Hematopoietic multipotent progenitor cell (in vitro differentiated cells): ENCODE measurements around the gene NFIC. TPM values are rescaled to one million over a fixed set of nuclear protein-coding genes. Genes with fewer than 3 reads are reported as not detected.
"Not testable (repeated sequence)": the region's sequence is repeated elsewhere in the genome, so short reads cannot be mapped to it uniquely, and the experiment has no call there.

ENCODE experiments used
- DNase-seq, 3 donors: peaks; one replicate each; pipeline ENCODE4 v3.0.0-alpha.2; 2011 to 2015; ENCODE audit warnings: low read depth in 2 of 3, low spot score in 2 of 3
- total RNA-seq: library from RNA; depleted of rRNA; stranded (reverse); fragments of >200 nt; gene quantifications from one replicate; pipeline ENCODE4 v1.2.3, GENCODE V29; 2012

Gene NFIC
- 36.1 TPM for total RNA-seq

GRCh38 chr19:3365836-3366752 is at the start of gene NFIC:
TSS of gene NFIC (plus strand) at chr19:3366583. CDS start at chr19:3366637, 54 bp downstream.
- DNase-seq: peak in 2 of 3 donors; percentile 51 to 60

GRCh38 chr19:3316659-3317207 is 49.6 kb upstream of the NFIC start:
- no peak for DNase-seq

- no peak for DNase-seq
These were observed 46.6 kb upstream of the NFIC start for GRCh38 chr19:3319643-3320353.

- DNase-seq: no peak
These were observed 46.1 kb upstream of the NFIC start for GRCh38 chr19:3320354-3320670.

- DNase-seq: no peak
These were observed 45.5 kb upstream of the NFIC start for GRCh38 chr19:3320853-3321252.

- DNase-seq: no peak
These were observed 44.7 kb upstream of the NFIC start for GRCh38 chr19:3321696-3322095.

GRCh38 chr19:3322199-3322978 is 44.0 kb upstream of the NFIC start:
- DNase-seq: no peak

GRCh38 chr19:3323026-3323425 is 43.4 kb upstream of the NFIC start:
- no peak for DNase-seq

GRCh38 chr19:3323658-3324057 is 42.7 kb upstream of the NFIC start:
- DNase-seq: no peak

GRCh38 chr19:3324405-3324856 is 42.0 kb upstream of the NFIC start:
- peak; percentile 32 to 65 (median 48) for DNase-seq

GRCh38 chr19:3325451-3325850 is 40.9 kb upstream of the NFIC start:
- DNase-seq: no peak

GRCh38 chr19:3328743-3329142 is 37.6 kb upstream of the NFIC start:
- no peak for DNase-seq

GRCh38 chr19:3330047-3330446 is 36.3 kb upstream of the NFIC start:
- no peak for DNase-seq

GRCh38 chr19:3332232-3332631 is 34.2 kb upstream of the NFIC start:
- not testable (repeated sequence) for DNase-seq

GRCh38 chr19:3333020-3333583 is 33.3 kb upstream of the NFIC start:
- no peak for DNase-seq

- no peak for DNase-seq
These were observed 32.7 kb upstream of the NFIC start for GRCh38 chr19:3333662-3334061.

GRCh38 chr19:3334749-3335430 is 31.5 kb upstream of the NFIC start:
- not testable (repeated sequence) for DNase-seq

GRCh38 chr19:3335431-3336350 is 30.7 kb upstream of the NFIC start:
- no peak for DNase-seq

- DNase-seq: no peak
These were observed 30.1 kb upstream of the NFIC start for GRCh38 chr19:3336351-3336679.
